Measurements from ENCODE around the gene NDUFA5.

NDUFA5 gene

GRCh38 chr7:123500878-123501489 lies 56.6 kb downstream of the NDUFA5 start:
- no peak for FAIRE-seq

- no peak for FAIRE-seq
These were observed 58.2 kb downstream of the NDUFA5 start for GRCh38 chr7:123499211-123499970.

- FAIRE-seq: no peak
These were observed 59.0 kb downstream of the NDUFA5 start for GRCh38 chr7:123498601-123499000.

GRCh38 chr7:123498031-123498430 lies 59.6 kb downstream of the NDUFA5 start:
- FAIRE-seq: no peak

GRCh38 chr7:123494193-123494796 lies 63.3 kb downstream of the NDUFA5 start:
- peak; percentile 84 for FAIRE-seq

GRCh38 chr7:123492485-123492884 lies 65.1 kb downstream of the NDUFA5 start:
- no peak for FAIRE-seq

Data from endometrium (tissue), 2 donors.